ENCODE data around the gene TMEM213.

GRCh38 chr7:138873220-138873892, 75.6 kb downstream of the TMEM213 start:
- no peak for TF ChIP-seq CTCF (IDR thresholded peaks at IDR 0.05; ENCODE audit: borderline replicate concordance, extremely low read depth, low read length, poor library complexity, severe bottlenecking)
- no peak for TF ChIP-seq EZH2 (IDR thresholded peaks at IDR 0.05; ENCODE audit: borderline replicate concordance, low read depth, low read length, severe bottlenecking)

Measured in DND-41 (cell line).